Endodermal cell (in vitro differentiated cells): ENCODE results near the gene GOLGA8A. TPM values are rescaled to one million over a fixed set of nuclear protein-coding genes. Genes with fewer than 3 reads are reported as not detected.

Experiments
- DNase-seq: peaks from one replicate; pipeline ENCODE4 v3.0.0-alpha.2; 2017
- H3K27ac ChIP-seq: 2 replicates; pipeline ENCODE4 v1.5.1; 2013; ENCODE audit warnings: mild to moderate bottlenecking, low read depth, low read length, moderate library complexity
- H3K27me3 ChIP-seq: 2 replicates; pipeline ENCODE4 v1.6.1; 2013; ENCODE audit warnings: mild to moderate bottlenecking, low read length, moderate library complexity; ENCODE audit not compliant: insufficient read depth, control insufficient read depth, poor library complexity, severe bottlenecking
- H3K36me3 ChIP-seq: 2 replicates; pipeline ENCODE4 v1.7.0; 2013; ENCODE audit warnings: mild to moderate bottlenecking, low read length, moderate library complexity; ENCODE audit not compliant: control insufficient read depth, insufficient read depth
- H3K4me1 ChIP-seq: one replicate; pipeline ENCODE4 v1.7.0; 2013; ENCODE audit warnings: low read length; ENCODE audit not compliant: control insufficient read depth, insufficient read depth
- H3K4me3 ChIP-seq: 2 replicates; pipeline ENCODE4 v1.5.1; 2013; ENCODE audit warnings: mild to moderate bottlenecking, low read length, moderate library complexity
- H3K9ac ChIP-seq: 2 replicates; pipeline ENCODE4 v1.6.1; 2013; ENCODE audit warnings: mild to moderate bottlenecking, low read length, moderate library complexity; ENCODE audit not compliant: poor library complexity, severe bottlenecking; ENCODE audit errors: extremely low read depth
- H3K9me3 ChIP-seq: 2 replicates; pipeline ENCODE4 v1.6.1; 2013; ENCODE audit warnings: mild to moderate bottlenecking, low read length, moderate library complexity; ENCODE audit not compliant: control insufficient read depth
- H3K27ac Mint-ChIP-seq: 2 replicates; pipeline ENCODE4 v1.8.0; 2020; ENCODE audit warnings: mixed read lengths
- H3K27me3 Mint-ChIP-seq: 2 replicates; pipeline ENCODE4 v1.8.0; 2021; ENCODE audit warnings: mild to moderate bottlenecking, mixed read lengths; ENCODE audit not compliant: insufficient read depth
- H3K36me3 Mint-ChIP-seq: 2 replicates; pipeline ENCODE4 v1.8.0; 2020; ENCODE audit warnings: low read depth, mixed read lengths
- H3K4me1 Mint-ChIP-seq: 2 replicates; pipeline ENCODE4 v1.8.0; 2020; ENCODE audit warnings: mixed read lengths
- H3K4me3 Mint-ChIP-seq: 2 replicates; pipeline ENCODE4 v1.8.0; 2020; ENCODE audit warnings: mild to moderate bottlenecking, moderate library complexity, mixed read lengths
- H3K9me3 Mint-ChIP-seq: 2 replicates; pipeline ENCODE4 v1.8.0; 2020; ENCODE audit warnings: mild to moderate bottlenecking, mixed read lengths
- CTCF ChIP-seq: fragments of 200-600 bp; sonication (generic); conservative IDR thresholded peaks from 2 replicates; pipeline ENCODE4 v1.5.0; 2021; ENCODE audit warnings: antibody characterized with exemption, mild to moderate bottlenecking
- WGBS, 2 experiments: methylation state at CpG; one replicate each; pipeline versions ENCODE4 v1.1.5 to v1.1.7; 2013; ENCODE audit warnings: missing lambda C conversion rate in 2 of 2, mixed read lengths in 1 of 2; ENCODE audit not compliant: insufficient coverage in 1 of 2, insufficient read length in 1 of 2; 5-methylcytosine and 5-hydroxymethylcytosine counted together
- total RNA-seq, 2 donors: library from RNA; stranded (reverse); fragmentation: NEBNext Ultra II Directional in 1 of 2; extraction: Animal tissue kit (Norgen Biotek cat#: 25700) in 1 of 2; gene quantifications; 2 replicates in 1 of 2; 3 replicates in 1 of 2; pipeline ENCODE4 v1.2.1, GENCODE V29; 2021

The GOLGA8A gene
- total RNA-seq, 2 donors from 2014 or later, result 60.8 to 95.8 TPM

GRCh38 chr15:34473840-34474239 is 36.2 kb upstream of the GOLGA8A start:
- no peaks in the 10 kb centered on the region for H3K9me3 Mint-ChIP-seq
- no peak overlapping the region for H3K27ac ChIP-seq
- no peaks in the 10 kb centered on the region for H3K36me3 Mint-ChIP-seq
- H3K27me3 ChIP-seq, result no peaks in the 10 kb centered on the region
- no peaks in the 10 kb centered on the region for H3K36me3 ChIP-seq
- no peaks in the 10 kb centered on the region for H3K4me1 Mint-ChIP-seq
- H3K27ac Mint-ChIP-seq, result no peak overlapping the region
- no peak overlapping the region for H3K9ac ChIP-seq
- WGBS, 2 experiments, result no CpG with 5 or more reads among the region's 1 CpG
- H3K9me3 ChIP-seq, result no peaks in the 10 kb centered on the region
- no peak overlapping the region for H3K4me3 Mint-ChIP-seq
- TF ChIP-seq CTCF, result no peak
- no peak for DNase-seq
- H3K27me3 Mint-ChIP-seq, result peaks cover 3% of the 10 kb centered on the region
- no peaks in the 10 kb centered on the region for H3K4me1 ChIP-seq
- H3K4me3 ChIP-seq, result no peak overlapping the region

- H3K27me3 ChIP-seq, result no peaks in the 10 kb centered on the region
- WGBS, 2 experiments, result 68% methylated on average over 2 of the region's 2 CpGs; no CpG with 5 or more reads in 1 of the 2 experiments
- H3K27ac Mint-ChIP-seq, result no peak overlapping the region
- H3K27ac ChIP-seq, result no peak overlapping the region
- no peak overlapping the region for H3K4me3 Mint-ChIP-seq
- H3K4me1 Mint-ChIP-seq, result no peaks in the 10 kb centered on the region
- no peak for DNase-seq
- no peak overlapping the region for H3K9ac ChIP-seq
- no peaks in the 10 kb centered on the region for H3K36me3 ChIP-seq
- no peaks in the 10 kb centered on the region for H3K36me3 Mint-ChIP-seq
- H3K4me1 ChIP-seq, result no peaks in the 10 kb centered on the region
- H3K27me3 Mint-ChIP-seq, result peaks cover 3% of the 10 kb centered on the region
- no peak overlapping the region for H3K4me3 ChIP-seq
- no peaks in the 10 kb centered on the region for H3K9me3 ChIP-seq
- peak; percentile 19 for TF ChIP-seq CTCF
- no peaks in the 10 kb centered on the region for H3K9me3 Mint-ChIP-seq
These were observed 35.3 kb upstream of the GOLGA8A start for GRCh38 chr15:34472947-34473346.

GRCh38 chr15:34470892-34471291 is 33.3 kb upstream of the GOLGA8A start:
- no peaks in the 10 kb centered on the region for H3K4me1 Mint-ChIP-seq
- DNase-seq, result no peak
- H3K9me3 ChIP-seq, result no peaks in the 10 kb centered on the region
- H3K4me1 ChIP-seq, result no peaks in the 10 kb centered on the region
- H3K4me3 Mint-ChIP-seq, result no peak overlapping the region
- no peaks in the 10 kb centered on the region for H3K27me3 ChIP-seq
- TF ChIP-seq CTCF, result no peak
- H3K9me3 Mint-ChIP-seq, result no peaks in the 10 kb centered on the region
- peaks cover 3% of the 10 kb centered on the region for H3K27me3 Mint-ChIP-seq
- H3K27ac Mint-ChIP-seq, result no peak overlapping the region
- no peaks in the 10 kb centered on the region for H3K36me3 ChIP-seq
- H3K36me3 Mint-ChIP-seq, result no peaks in the 10 kb centered on the region
- H3K27ac ChIP-seq, result no peak overlapping the region
- 50% methylated on average over 1 of the region's 1 CpG; no CpG with 5 or more reads in 1 of the 2 experiments for WGBS, 2 experiments
- no peak overlapping the region for H3K4me3 ChIP-seq
- H3K9ac ChIP-seq, result no peak overlapping the region
